Liver (tissue), 3 donors: Measurements from ENCODE around the gene ATP6V1A.

ENCODE experiments used
- ATF3 ChIP-seq: IDR thresholded peaks from 2 replicates; pipeline ENCODE4 v1.6.1; 2016; ENCODE audit warnings: antibody characterized with exemption
- EGR1 ChIP-seq, 2 donors: IDR thresholded peaks; 2 replicates each; pipeline ENCODE4 v1.6.1; 2016 to 2018; ENCODE audit warnings: antibody characterized with exemption in 2 of 2, low read depth in 2 of 2
- FOXA2 ChIP-seq: IDR thresholded peaks from 2 replicates; pipeline ENCODE4 v1.6.1; 2016; ENCODE audit warnings: antibody characterized with exemption
- GABPA ChIP-seq, 2 donors: IDR thresholded peaks in 1 of 2; conservative IDR thresholded peaks in 1 of 2; 2 replicates each; pipeline ENCODE4 v1.6.1; 2016; ENCODE audit warnings: antibody characterized with exemption in 2 of 2, mild to moderate bottlenecking in 1 of 2, moderate library complexity in 1 of 2
- HNF4A ChIP-seq, 2 donors: conservative IDR thresholded peaks; 2 replicates each; pipeline ENCODE4 v1.6.1; 2016; ENCODE audit warnings: antibody characterized with exemption in 2 of 2, mild to moderate bottlenecking in 2 of 2
- RAD21 ChIP-seq, 2 donors: IDR thresholded peaks; 2 replicates each; pipeline ENCODE4 v1.6.1; 2016; ENCODE audit warnings: antibody characterized with exemption in 2 of 2, mild to moderate bottlenecking in 2 of 2
- REST ChIP-seq: IDR thresholded peaks from 2 replicates; pipeline ENCODE4 v1.6.1; 2016; ENCODE audit warnings: antibody characterized with exemption, mild to moderate bottlenecking
- SP1 ChIP-seq: IDR thresholded peaks from 2 replicates; pipeline ENCODE4 v1.6.1; 2018; ENCODE audit warnings: antibody characterized with exemption, mild to moderate bottlenecking
- TAF1 ChIP-seq: conservative IDR thresholded peaks from 2 replicates; pipeline ENCODE4 v1.6.1; 2016; ENCODE audit warnings: antibody characterized with exemption, mild to moderate bottlenecking
- TF ChIP-seq, protein P1 (sequence below): fragments of 150-350 bp; IDR thresholded peaks from 2 replicates; pipeline ENCODE4 v1.5.1; 2017; ENCODE audit warnings: improper control_type of control experiment, low read depth, low read length; ENCODE audit not compliant: missing input control
- TF ChIP-seq, protein P2 (sequence below): IDR thresholded peaks from 2 replicates; pipeline ENCODE4 v1.6.1; 2016; ENCODE audit warnings: antibody characterized with exemption
- donor health status: healthy.
- donor health status: healthy.

DNA sequence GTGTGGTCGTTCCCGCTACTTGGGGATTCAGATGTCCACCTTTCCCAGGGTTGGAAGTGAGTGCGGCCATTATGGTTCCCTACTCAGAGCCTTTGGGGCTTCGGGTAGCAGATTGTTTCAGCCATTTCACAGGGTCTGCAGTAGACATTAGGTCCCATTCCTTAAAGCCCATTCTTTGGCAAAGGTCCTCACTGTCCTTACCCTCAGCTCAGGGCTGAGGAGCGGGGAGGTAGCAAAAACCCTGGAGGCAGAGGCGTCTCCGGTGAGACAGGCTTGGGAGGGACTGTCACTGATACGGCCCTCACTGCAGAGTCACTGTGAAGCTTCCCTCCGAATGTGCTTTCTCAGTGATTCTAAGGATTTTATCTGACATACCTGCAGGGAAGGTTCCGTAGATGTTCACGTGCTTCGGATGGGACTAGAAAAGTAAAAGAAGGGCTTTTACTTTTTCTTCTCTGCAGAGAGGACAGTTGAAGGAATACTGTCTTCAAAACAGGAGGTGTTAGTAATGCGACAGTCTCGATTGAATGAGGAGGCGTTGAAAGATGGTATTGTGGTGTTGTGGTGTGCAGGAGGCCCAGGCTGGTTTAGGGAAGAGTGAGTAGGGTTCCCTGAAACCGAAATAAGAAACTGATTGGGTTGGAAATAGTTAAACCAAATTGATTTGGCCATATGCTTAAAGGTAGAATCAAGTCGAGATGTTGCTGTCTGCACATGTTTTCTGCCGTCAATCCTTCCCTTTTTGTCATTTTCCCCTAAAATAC, 630 bp downstream of the ATP6V1A start:
- TF ChIP-seq, protein P1, sequence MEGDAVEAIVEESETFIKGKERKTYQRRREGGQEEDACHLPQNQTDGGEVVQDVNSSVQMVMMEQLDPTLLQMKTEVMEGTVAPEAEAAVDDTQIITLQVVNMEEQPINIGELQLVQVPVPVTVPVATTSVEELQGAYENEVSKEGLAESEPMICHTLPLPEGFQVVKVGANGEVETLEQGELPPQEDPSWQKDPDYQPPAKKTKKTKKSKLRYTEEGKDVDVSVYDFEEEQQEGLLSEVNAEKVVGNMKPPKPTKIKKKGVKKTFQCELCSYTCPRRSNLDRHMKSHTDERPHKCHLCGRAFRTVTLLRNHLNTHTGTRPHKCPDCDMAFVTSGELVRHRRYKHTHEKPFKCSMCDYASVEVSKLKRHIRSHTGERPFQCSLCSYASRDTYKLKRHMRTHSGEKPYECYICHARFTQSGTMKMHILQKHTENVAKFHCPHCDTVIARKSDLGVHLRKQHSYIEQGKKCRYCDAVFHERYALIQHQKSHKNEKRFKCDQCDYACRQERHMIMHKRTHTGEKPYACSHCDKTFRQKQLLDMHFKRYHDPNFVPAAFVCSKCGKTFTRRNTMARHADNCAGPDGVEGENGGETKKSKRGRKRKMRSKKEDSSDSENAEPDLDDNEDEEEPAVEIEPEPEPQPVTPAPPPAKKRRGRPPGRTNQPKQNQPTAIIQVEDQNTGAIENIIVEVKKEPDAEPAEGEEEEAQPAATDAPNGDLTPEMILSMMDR: no peak
- no peak for TF ChIP-seq EGR1 (IDR thresholded peaks at IDR 0.05; ENCODE audit: low read depth in 2 of 2)
- no peak for TF ChIP-seq REST
- TF ChIP-seq TAF1: no peak
- TF ChIP-seq RAD21 (IDR thresholded peaks at IDR 0.05): no peak
- TF ChIP-seq ATF3: no peak
- TF ChIP-seq SP1: no peak
- no peak for TF ChIP-seq FOXA2
- TF ChIP-seq GABPA (IDR thresholded peaks at IDR 0.05 in 1 of 2, conservative IDR thresholded peaks at IDR 0.05 in 1 of 2): no peak
- TF ChIP-seq HNF4A (conservative IDR thresholded peaks at IDR 0.05): no peak
- TF ChIP-seq, protein P2, sequence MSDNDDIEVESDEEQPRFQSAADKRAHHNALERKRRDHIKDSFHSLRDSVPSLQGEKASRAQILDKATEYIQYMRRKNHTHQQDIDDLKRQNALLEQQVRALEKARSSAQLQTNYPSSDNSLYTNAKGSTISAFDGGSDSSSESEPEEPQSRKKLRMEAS: no peak
